Natural killer cell (primary cell): Measurements from ENCODE around the gene DICER1. TPM values are rescaled to one million over a fixed set of nuclear protein-coding genes. Genes with fewer than 3 reads are reported as not detected.

ENCODE experiments used
- ATAC-seq, 3 donors: fragments of 150-1000 bp in 2 of 3; fragments of 200-7000 bp in 1 of 3; cut with Tn5 transposase; 1 replicate in 1 of 3; 2 replicates in 2 of 3; pipeline ENCODE4 v1.10.0; 2021; ENCODE audit warnings: mild to moderate bottlenecking in 2 of 3, moderate library complexity in 2 of 3
- DNase-seq, 2 donors: peaks; one replicate each; pipeline versions ENCODE4 v3.0.0 to v3.0.0-alpha.2; 2013 to 2021; ENCODE audit warnings: mixed read lengths in 1 of 2
- H3K27ac ChIP-seq: one replicate; pipeline ENCODE4 v1.5.1; 2013; ENCODE audit warnings: mild to moderate bottlenecking, low read length
- H3K27me3 ChIP-seq: one replicate; pipeline ENCODE4 v1.6.1; 2013; ENCODE audit warnings: low read length; ENCODE audit not compliant: control insufficient read depth, insufficient read depth
- H3K36me3 ChIP-seq: one replicate; pipeline ENCODE4 v1.6.1; 2013; ENCODE audit warnings: low read length; ENCODE audit not compliant: control insufficient read depth, insufficient read depth
- H3K4me1 ChIP-seq: one replicate; pipeline ENCODE4 v1.6.1; 2013; ENCODE audit warnings: low read length; ENCODE audit not compliant: control insufficient read depth, insufficient read depth
- H3K4me3 ChIP-seq: one replicate; pipeline ENCODE4 v1.5.1; 2013; ENCODE audit warnings: low read length
- H3K9me3 ChIP-seq: one replicate; pipeline ENCODE4 v1.6.1; 2013; ENCODE audit warnings: low read length; ENCODE audit not compliant: control insufficient read depth, insufficient read depth
- H3K27ac Mint-ChIP-seq, 2 donors: one replicate each; pipeline ENCODE4 v1.8.0; 2022; ENCODE audit warnings: mild to moderate bottlenecking in 2 of 2, mixed read lengths in 2 of 2, moderate library complexity in 1 of 2
- H3K27me3 Mint-ChIP-seq, 2 donors: one replicate each; pipeline ENCODE4 v1.8.0; 2022; ENCODE audit warnings: low read depth in 2 of 2, mixed read lengths in 2 of 2
- H3K36me3 Mint-ChIP-seq: one replicate; pipeline ENCODE4 v1.8.0; 2022; ENCODE audit warnings: mixed read lengths
- H3K4me1 Mint-ChIP-seq, 2 donors: one replicate each; pipeline ENCODE4 v1.8.0; 2022; ENCODE audit warnings: mixed read lengths in 2 of 2
- H3K4me3 Mint-ChIP-seq: one replicate; pipeline ENCODE4 v1.8.0; 2022; ENCODE audit warnings: mild to moderate bottlenecking, moderate library complexity, mixed read lengths
- H3K9me3 Mint-ChIP-seq, 2 donors: one replicate each; pipeline ENCODE4 v1.8.0; 2022; ENCODE audit warnings: mixed read lengths in 2 of 2
- WGBS: methylation state at CpG from one replicate; pipeline ENCODE4 v1.1.7; 2013; ENCODE audit warnings: missing lambda C conversion rate; ENCODE audit not compliant: insufficient coverage; 5-methylcytosine and 5-hydroxymethylcytosine counted together
- intact Hi-C: fragments of 100-400 bp; cut with micrococcal nuclease; formaldehyde crosslinking; loops from one replicate; pipeline ENCODE4 v1.14.2; 2022
- total RNA-seq, 4 donors: library from RNA; stranded (reverse); fragments of 120-200 nt in 1 of 4; gene quantifications; one replicate each; pipeline versions ENCODE4 v1.2.3 to v1.2.4, GENCODE V29; 2013 to 2022
- TF ChIP-seq, protein P1 (sequence below): fragments of 200-600 bp; IDR thresholded peaks from one replicate; pipeline ENCODE4 v1.8.0; 2022; ENCODE audit warnings: antibody characterized with exemption

DICER1 gene
- total RNA-seq, 3 donors from 2014 or later (not counting 1 experiment from before 2014, with no cell fraction given): 47.7 to 59.3 (median 52.9) TPM

DNA sequence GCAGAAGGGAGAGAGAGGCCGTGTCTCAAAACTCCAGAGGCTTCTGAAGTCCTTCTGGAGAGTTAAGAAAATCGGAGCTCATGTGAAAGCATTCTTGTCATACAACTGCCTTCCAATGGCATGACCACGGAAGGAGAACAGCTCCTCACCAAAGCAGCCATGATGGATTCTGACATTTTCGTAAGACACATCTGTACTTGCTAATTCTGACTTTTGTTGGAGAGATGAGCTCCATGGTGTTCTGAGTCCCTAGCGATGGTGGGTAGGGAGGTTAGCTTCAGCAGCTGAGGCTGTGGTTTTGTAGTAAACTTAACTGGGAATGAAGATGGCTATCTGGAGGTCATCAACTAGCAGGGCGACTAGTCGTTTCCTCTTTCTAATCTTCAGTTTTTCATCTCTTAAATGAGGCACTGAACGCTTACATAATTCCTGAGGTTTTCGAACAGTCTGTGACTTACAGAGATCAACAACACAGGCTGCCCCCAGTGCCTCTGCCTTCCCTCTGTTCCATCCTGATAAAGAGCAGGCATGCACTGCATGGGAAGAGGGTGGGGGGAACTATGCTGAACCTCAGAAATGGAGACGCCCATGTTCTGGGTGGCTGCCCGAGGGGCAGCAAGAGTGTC lies 28.6 kb upstream of the DICER1 start:
- H3K36me3 Mint-ChIP-seq: no peaks in the 10 kb centered on the region
- Histone ChIP-seq H3K27ac (peak overlapping the region; percentile 31), H3K27me3 (no peaks in the 10 kb centered on the region), H3K9me3 (no peaks in the 10 kb centered on the region), H3K4me1 (no peaks in the 10 kb centered on the region), H3K36me3 (no peaks in the 10 kb centered on the region), H3K4me3 (no peak overlapping the region)
- intact Hi-C loops: no loop called here
- TF ChIP-seq, protein P1, sequence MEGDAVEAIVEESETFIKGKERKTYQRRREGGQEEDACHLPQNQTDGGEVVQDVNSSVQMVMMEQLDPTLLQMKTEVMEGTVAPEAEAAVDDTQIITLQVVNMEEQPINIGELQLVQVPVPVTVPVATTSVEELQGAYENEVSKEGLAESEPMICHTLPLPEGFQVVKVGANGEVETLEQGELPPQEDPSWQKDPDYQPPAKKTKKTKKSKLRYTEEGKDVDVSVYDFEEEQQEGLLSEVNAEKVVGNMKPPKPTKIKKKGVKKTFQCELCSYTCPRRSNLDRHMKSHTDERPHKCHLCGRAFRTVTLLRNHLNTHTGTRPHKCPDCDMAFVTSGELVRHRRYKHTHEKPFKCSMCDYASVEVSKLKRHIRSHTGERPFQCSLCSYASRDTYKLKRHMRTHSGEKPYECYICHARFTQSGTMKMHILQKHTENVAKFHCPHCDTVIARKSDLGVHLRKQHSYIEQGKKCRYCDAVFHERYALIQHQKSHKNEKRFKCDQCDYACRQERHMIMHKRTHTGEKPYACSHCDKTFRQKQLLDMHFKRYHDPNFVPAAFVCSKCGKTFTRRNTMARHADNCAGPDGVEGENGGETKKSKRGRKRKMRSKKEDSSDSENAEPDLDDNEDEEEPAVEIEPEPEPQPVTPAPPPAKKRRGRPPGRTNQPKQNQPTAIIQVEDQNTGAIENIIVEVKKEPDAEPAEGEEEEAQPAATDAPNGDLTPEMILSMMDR: no peak
- H3K4me1 Mint-ChIP-seq: peaks cover 1 to 6% of the 10 kb centered on the region in 2 donors
- no peak overlapping the region for H3K4me3 Mint-ChIP-seq
- peak overlapping the region in 1 of 2 donors; percentile 47 for H3K27ac Mint-ChIP-seq
- WGBS: 15% methylated on average over 11 of the region's 11 CpGs
- DNase-seq: no peak
- H3K27me3 Mint-ChIP-seq: peaks cover 38 to 48% of the 10 kb centered on the region in 2 donors
- no peaks in the 10 kb centered on the region for H3K9me3 Mint-ChIP-seq
- ATAC-seq: peak in 1 of 3 donors; percentile 39

DNA sequence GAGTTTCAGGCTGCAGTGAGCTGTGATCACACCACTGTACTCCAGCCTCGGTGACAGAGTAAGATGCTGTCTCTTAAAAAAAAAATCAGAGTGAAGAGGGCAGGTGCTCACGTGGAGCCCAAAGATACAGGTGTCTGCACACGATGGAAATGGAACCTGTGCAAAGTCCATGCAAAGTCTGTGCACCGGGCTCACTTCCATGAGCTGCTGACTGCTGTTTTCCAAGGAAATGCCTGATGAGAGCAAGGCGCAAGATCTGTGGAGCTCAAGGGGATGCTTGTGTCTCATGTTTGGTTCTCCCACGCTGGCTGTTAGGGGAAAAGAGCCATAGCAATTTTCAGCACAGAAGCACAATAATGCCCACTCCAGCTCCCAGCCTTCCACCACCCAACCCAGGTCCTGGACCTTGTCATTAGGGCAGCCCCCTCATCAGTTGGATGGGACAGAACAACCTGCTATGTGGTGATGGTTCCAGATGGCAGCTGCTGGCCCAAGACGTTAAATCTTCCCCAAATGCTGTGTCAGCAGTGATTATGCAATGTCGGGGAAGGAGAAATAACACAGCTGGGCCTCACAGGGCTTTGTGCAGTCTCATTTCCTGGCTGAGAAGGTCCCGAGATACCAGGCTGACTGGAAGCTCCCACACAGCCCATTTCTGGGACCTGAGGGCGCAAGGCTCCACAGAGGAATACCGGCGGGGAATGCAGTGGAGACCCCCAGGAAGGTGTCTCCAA lies 27.9 kb upstream of the DICER1 start:
- Mint-ChIP-seq H3K4me3 (no peak overlapping the region), H3K27ac (peak overlapping the region in 1 of 2 donors; percentile 47), H3K9me3 (no peaks in the 10 kb centered on the region), H3K36me3 (no peaks in the 10 kb centered on the region), H3K4me1 (peaks cover 0 to 6% of the 10 kb centered on the region in 2 donors), H3K27me3 (peaks cover 38 to 44% of the 10 kb centered on the region in 2 donors)
- Histone ChIP-seq H3K9me3 (no peaks in the 10 kb centered on the region), H3K36me3 (no peaks in the 10 kb centered on the region), H3K4me3 (no peak overlapping the region), H3K27ac (peak overlapping the region; percentile 31), H3K4me1 (no peaks in the 10 kb centered on the region), H3K27me3 (no peaks in the 10 kb centered on the region)
- ATAC-seq (peak in 1 of 3 donors; percentile 81), DNase-seq (no peak)
- TF ChIP-seq, protein P1: no peak
- intact Hi-C loops: no loop called here
- WGBS: 42% methylated on average over 12 of the region's 12 CpGs

DNA sequence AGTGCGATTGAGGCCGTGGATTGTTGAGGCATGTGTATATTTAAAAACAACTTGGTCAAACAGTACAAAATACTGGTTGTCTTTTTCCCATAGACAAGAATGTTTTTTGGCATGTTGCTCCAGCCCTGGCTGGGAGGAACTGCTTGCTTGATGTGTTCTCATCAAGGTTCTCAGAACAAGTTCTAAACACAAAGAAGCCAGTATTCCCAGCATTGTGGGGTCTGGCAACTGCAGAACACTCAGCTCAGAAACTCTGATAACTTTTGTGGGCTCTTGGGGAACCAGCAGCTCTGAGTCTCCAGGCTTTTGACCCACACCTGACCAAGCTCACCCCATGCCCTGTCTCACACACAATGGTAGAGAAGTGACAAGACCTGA lies 27.1 kb upstream of the DICER1 start:
- peaks cover 32 to 36% of the 10 kb centered on the region in 2 donors for H3K27me3 Mint-ChIP-seq
- DNase-seq (no peak), ATAC-seq (no peak)
- no peaks in the 10 kb centered on the region for H3K36me3 ChIP-seq
- H3K4me1 ChIP-seq: no peaks in the 10 kb centered on the region
- peaks cover 0 to 6% of the 10 kb centered on the region in 2 donors for H3K4me1 Mint-ChIP-seq
- no peak overlapping the region for H3K4me3 Mint-ChIP-seq
- no peak overlapping the region for H3K27ac Mint-ChIP-seq
- intact Hi-C loops: no loop called here
- H3K4me3 ChIP-seq: no peak overlapping the region
- H3K27ac ChIP-seq: no peak overlapping the region
- 87% methylated on average over 2 of the region's 2 CpGs for WGBS
- no peaks in the 10 kb centered on the region for H3K9me3 ChIP-seq
- no peaks in the 10 kb centered on the region for H3K36me3 Mint-ChIP-seq
- no peaks in the 10 kb centered on the region for H3K9me3 Mint-ChIP-seq
- no peaks in the 10 kb centered on the region for H3K27me3 ChIP-seq
- TF ChIP-seq, protein P1: no peak
